ENCODE results near the gene ST8SIA2.

ST8SIA2 gene

GRCh38 chr15:92499731-92500530 lies 106.2 kb downstream of the ST8SIA2 start:
- DNase-seq, result no peak

- DNase-seq, result no peak
Observed at GRCh38 chr15:92502336-92502735, 108.7 kb downstream of the ST8SIA2 start.

GRCh38 chr15:92502930-92503857 lies 109.5 kb downstream of the ST8SIA2 start:
- no peak for DNase-seq

- DNase-seq, result no peak
Observed at GRCh38 chr15:92503889-92504288, 110.2 kb downstream of the ST8SIA2 start.

GRCh38 chr15:92505611-92506010 lies 111.9 kb downstream of the ST8SIA2 start:
- no peak for DNase-seq

- DNase-seq, result no peak
Observed at GRCh38 chr15:92506506-92506905, 112.8 kb downstream of the ST8SIA2 start.

- DNase-seq, result no peak
Observed at GRCh38 chr15:92510163-92510882, 116.6 kb downstream of the ST8SIA2 start.

Data from stimulated activated CD8-positive, alpha-beta memory T cell treated with anti-CD3 and anti-CD28 coated beads, Interleukin-4, amount 100 ng/mL, for 48 hours (primary cell).